Measurements from ENCODE around the gene KLRC4.
A peak's percentile ranks its signal among the peaks of the same experiment; 100 is the strongest.
"Not testable (repeated sequence)": the region's sequence is repeated elsewhere in the genome, so short reads cannot be mapped to it uniquely, and the experiment has no call there.

KLRC4 gene, protein sequence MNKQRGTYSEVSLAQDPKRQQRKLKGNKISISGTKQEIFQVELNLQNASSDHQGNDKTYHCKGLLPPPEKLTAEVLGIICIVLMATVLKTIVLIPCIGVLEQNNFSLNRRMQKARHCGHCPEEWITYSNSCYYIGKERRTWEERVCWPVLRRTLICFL

DNA sequence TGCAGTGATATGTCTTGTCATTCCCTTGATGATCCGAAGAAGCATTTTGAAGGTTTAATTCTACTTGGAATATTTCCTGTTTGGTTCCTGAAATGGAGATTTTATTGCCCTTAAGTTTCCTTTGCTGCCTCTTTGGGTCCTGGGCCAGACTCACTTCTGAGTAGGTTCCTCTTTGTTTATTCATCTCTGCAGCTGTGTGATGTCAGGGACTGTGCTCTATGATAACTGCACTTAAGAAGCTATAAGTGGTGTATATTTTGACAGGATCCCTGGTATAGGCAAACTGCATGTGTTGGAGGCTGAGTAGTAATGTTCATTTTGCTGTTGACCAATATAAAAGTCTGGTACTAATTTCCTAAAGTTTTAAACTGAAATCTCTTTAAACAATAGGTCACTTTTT is at the start of gene KLRC4:
TSS of gene KLRC4 (minus strand) at position 366 of the 400 bp plus-strand sequence. CDS start at position 184, 182 bp downstream.
- DNase-seq (ENCODE audit: low read depth) = no peak

DNA sequence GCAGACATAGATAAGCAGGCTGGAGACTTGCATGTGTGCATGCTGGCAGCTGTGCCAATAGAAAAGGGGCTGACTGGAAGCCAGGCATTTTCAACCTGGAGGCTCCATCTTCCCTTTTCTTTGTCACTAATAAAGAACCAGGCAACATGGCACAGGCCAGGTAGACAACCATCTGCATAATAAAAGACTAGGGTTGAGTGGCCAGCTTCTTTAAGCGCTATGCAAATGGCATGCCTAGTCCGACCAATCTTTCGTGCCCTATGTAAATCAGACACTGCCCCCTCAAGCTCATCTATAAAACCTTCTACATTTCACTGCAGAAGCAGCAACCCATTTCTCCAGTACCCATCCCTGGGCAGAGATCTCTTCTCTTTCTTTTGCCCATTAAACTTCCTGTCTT is 48.2 kb upstream of the KLRC4 start:
- DNase-seq (ENCODE audit: low read depth) = no peak

DNA sequence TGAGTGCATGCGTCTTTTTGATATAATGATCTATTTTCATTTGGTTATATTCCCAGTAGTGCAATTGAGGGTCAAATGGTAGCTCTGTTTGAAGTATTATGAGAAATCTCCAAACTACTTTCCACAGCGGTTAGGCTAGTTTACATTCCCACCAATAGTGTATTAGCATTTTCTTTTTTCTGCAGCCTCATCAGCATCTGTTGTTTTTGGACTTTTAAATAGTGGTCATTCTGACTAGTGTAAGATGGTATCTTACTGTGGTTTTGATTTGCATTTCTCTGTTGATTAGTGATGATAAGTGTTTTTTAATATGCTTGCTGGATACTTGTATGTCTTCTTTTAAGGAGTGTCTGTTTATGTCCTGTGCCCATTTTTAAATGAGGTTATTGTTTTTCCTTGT is 47.3 kb upstream of the KLRC4 start:
- DNase-seq (ENCODE audit: low read depth) = no peak

DNA sequence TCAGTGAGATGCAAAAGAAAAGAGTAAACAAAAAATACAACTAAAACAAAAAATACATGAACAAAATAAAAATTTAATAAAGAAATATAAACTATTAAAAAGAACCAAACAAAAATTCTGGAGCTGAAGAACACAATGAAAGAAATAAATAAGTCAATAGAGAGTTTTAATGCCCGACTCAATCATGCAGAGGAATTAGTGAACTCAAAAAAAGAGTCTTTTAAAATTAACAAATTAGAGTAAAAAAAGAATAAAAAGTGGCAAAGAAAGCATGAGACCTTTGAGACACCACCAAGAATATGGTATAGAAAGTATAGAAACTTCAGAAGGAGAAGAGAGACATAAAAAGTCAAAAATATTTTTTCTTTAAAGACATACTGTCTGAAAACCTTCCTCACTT is 46.2 kb upstream of the KLRC4 start:
- DNase-seq (ENCODE audit: low read depth) = no peak

DNA sequence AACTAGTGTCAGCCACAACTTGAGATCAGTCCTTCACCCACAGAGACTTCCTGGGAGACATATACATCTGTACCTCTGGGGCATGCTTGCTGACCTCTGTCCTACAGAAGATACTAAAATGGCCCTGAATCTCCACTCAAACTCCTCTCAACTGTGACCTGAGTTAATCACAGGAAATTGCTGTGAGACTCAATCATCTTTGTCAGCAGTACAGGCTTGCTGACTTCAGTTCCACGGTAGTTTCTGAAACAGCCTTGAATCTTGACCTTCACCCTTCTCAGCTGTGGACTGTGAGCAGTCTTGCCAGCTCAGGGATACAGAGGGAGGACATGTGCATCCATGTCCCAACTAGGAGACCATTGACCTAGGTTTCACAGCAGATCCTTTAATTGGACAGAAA is 45.0 kb upstream of the KLRC4 start:
- DNase-seq (ENCODE audit: low read depth) = no peak

DNA sequence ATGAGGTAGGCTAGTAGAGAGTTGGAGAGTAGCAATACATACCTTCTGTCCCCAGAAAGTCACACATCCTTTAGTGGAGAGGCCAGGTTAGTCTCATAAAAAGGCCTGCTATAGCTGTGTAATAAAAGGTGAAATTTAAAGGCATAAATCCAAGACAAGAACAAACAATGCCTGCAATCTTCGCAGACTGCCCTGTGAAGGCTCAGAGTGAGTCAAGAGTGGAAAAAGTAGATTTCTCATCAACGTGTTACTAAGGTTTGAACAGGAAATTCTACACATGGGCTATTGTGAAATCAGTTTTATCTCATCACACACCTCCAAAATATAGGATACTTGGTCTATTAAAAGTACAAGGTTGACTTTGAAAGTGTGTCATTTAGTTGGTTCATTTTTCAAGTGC is 43.6 kb upstream of the KLRC4 start, which contains the start of gene KLRC1:
TSS of gene KLRC1 (minus strand) at position 222 of the 400 bp plus-strand sequence. CDS start 2,221 bp downstream, outside the sequence.
- DNase-seq (ENCODE audit: low read depth) = no peak

DNA sequence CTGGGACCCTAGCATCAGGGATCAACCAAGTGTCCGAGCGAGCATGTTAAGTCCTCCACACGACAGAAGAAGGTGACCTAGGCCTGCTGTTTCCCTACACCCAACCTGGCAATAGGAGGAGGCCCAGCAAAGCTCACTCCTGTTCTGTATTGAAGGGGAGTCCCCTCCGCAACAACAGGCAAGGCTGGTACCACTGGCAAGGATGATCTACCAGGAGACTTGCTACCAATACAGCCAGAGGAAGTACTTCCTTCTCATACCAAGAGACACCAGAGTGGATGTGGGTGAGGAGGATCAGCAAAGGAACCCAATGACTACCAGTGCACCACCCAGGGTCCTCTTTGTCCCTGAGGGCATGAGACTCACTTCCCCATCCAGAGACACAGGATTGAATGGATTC is 38.7 kb upstream of the KLRC4 start:
- DNase-seq (ENCODE audit: low read depth) = no peak

DNA sequence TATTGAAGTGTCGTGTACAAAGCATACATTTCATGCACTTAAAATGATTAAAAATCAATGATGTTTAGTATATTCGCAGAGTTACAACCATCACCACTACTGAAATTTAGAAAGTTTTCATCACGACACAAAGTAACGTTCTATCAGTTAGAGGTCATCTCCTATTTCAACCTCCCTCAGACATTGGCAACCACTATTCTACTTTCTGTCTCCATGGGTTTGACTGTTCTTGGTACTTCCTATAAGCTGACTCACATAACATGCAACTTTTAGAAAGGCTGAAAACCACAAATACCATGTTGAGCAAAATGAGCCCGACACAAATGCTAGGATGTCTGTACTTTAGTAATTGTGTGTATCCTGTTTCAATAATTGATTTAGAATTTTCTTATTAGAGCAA is 36.5 kb upstream of the KLRC4 start:
- not testable (repeated sequence) for DNase-seq (ENCODE audit: low read depth)

DNA sequence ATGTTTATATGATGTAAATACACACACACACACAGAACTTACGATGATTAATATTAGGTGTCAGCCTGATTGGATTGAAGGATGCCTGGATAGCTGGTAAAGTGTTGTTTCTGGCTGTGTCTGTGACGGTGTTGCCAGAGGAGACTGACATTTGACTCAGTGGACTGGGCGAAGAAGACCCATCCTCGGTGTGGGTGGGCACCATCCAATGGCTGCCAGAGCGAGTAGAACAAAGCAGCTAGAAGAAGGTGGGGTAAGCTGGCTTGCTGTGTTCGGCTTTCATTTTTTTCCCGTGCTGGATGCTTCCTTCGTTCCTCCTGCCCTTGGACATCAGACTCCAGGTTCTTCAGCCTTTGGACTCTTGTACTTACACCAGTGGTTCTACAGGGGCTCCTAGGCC is 31.6 kb upstream of the KLRC4 start:
- not testable (repeated sequence) for DNase-seq (ENCODE audit: low read depth)

DNA sequence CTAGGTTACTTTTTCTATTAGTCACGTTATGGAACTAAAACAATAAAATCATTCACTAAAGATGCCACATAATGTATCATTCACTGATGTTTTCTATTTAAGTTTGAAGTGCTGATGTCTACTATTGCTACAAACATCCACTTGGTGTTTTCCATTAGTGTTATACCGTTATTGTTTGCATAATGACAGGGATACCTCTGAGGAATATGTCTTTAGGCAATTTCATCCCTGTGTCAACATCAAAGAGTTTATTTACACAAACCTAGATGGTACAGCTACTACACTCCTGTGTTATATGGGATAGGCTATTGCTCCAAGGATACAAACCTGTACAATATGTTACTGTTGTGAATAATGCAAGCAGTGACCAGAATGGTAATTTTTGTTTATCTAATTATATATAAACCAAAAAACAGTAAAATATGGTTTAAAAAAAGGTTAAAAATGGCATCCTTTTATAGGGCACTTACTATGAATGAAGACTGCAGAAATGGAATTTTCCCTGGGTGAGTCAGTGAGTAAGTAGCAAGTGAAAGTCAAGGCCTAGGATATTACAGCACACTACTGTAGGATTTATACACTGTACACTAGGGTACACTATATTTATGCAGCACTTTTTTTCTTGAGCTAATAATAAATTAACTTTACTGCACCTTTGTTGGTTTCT is 30.2 kb upstream of the KLRC4 start:
- DNase-seq (ENCODE audit: low read depth) = not testable (repeated sequence)

DNA sequence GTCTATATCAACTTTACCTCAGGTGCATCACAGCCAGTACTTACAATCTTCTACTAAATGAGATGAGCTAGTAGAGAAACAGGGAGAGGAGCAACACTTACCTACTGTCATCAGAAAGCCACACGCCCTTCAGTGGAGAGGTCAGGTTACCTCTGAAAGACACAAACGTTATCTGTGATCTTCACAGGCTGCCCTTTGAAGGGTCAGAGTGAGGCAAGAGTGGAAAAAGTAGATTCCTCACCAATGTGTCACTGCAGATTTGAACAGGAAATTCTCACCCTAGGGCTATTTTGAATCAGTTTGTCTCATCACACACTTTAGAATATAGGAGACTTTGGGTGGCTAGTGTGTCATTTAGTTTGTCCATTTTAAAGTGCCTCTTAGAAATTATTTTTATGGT is 28.0 kb upstream of the KLRC4 start:
- not testable (repeated sequence) for DNase-seq (ENCODE audit: low read depth)

DNA sequence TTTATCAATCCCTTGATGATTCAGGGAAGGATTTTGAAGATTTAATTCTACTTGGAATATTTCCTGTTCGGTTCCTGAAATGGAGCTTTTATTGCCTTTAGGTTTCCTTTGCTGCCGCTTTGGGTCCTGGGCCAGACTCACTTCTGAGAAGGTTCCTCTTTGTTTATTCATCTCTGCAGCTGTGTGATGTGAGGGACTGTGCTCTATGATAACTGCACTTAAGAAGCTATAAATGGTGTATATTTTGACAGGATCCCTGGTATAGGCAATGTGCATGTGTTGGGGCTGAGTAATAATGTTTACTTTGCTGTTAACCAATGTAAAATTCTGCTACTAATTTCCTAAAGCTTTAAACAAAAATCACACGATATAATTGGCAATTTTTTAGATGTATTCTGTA is 26.3 kb upstream of the KLRC4 start, which contains the start of gene KLRC2:
TSS of gene KLRC2 (minus strand) at position 195 of the 400 bp plus-strand sequence. CDS start at position 171, 24 bp downstream.
- peak; percentile 42 for DNase-seq (ENCODE audit: low read depth)

DNA sequence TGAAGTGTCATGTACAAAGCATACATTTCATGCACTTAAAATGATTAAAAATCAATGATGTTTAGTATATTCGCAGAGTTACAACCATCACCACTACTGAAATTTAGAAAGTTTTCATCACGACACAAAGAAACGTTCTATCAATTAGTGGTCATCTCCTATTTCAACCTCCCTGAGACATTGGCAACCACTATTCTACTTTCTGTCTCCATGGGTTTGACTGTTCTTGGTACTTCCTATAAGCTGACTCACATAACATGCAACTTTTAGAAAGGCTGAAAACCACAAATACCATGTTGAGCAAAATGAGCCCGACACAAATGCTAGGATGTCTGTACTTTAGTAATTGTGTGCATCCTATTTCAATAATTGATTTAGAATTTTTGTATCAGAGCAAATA is 21.1 kb upstream of the KLRC4 start:
- DNase-seq (ENCODE audit: low read depth) = not testable (repeated sequence)

DNA sequence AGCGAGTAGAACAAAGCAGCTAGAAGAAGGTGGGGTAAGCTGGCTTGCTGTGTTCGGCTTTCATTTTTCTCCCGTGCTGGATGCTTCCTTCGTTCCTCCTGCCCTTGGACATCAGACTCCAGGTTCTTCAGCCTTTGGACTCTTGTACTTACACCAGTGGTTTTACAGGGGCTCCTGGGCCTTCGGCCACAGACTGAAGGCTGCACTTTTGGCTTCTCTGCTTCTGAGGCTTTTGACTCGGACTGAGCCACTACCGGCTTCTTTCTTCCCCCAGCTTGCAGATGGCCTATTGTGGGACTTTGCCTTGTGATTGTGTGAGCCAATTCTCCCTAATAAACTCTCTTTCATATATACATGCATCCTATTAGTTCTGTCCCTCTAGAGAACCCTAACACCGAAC is 16.4 kb upstream of the KLRC4 start:
- not testable (repeated sequence) for DNase-seq (ENCODE audit: low read depth)

DNA sequence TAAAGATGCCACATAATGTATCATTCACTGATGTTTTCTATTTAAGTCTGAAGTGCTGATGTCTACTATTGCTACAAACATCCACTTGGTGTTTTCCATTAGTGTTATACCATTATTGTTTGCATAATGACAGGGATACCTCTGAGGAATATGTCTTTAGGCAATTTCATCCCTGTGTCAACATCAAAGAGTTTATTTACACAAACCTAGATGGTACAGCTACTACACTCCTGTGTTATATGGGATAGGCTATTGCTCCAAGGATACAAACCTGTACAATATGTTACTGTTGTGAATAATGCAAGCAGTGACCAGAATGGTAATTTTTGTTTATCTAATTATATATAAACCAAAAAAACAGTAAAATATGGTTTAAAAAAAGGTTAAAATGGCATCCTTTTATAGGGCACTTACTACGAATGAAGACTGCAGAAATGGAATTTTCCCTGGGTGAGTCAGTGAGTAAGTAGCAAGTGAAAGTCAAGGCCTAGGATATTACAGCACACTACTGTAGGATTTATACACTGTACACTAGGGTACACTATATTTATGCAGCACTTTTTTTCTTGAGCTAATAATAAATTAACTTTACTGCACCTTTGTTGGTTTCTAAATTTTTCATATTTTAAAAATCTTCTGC is 14.8 kb upstream of the KLRC4 start:
- not testable (repeated sequence) for DNase-seq (ENCODE audit: low read depth)

DNA sequence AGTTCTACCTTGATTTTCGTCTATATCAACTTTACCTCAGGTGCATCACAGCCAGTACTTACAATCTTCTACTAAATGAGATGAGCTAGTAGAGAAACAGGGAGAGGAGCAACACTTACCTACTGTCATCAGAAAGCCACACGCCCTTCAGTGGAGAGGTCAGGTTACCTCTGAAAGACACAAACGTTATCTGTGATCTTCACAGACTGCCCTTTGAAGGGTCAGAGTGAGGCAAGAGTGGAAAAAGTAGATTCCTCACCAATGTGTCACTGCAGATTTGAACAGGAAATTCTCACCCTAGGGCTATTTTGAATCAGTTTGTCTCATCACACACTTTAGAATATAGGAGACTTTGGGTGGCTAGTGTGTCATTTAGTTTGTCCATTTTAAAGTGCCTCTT is 12.6 kb upstream of the KLRC4 start:
- not testable (repeated sequence) for DNase-seq (ENCODE audit: low read depth)

DNA sequence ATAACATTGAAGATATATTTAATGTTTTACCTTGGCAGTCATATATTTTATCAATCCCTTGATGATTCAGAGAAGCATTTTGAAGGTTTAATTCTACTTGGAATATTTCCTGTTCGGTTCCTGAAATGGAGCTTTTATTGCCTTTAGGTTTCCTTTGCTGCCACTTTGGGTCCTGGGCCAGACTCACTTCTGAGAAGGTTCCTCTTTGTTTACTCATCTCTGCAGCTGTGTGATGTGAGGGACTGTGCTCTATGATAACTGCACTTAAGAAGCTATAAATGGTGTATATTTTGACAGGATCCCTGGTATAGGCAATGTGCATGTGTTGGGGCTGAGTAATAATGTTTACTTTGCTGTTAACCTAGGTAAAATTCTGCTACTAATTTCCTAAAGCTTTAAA is 10.8 kb upstream of the KLRC4 start, which contains the start of gene KLRC3:
TSS of gene KLRC3 (minus strand) at position 262 of the 400 bp plus-strand sequence. CDS start at position 217, 45 bp downstream.
- not testable (repeated sequence) for DNase-seq (ENCODE audit: low read depth)

DNA sequence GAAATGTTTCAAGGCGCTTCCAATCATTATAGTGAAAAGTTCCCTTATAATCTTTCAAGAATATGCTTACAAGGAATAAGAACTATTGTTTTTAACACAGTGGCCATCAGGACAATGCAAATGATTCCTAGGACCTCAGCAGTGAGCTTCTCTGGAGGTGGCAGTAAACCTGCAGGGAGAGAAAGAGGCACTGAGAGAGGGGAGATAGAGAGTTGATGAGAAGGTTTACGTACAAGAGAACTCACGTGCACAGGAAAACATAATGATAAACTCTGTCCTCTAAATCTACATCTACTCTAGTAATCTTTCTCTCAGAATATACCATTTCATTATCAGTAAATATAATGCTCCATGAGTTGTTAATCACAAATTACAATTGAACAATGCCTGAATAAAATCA is 715 bp downstream of the KLRC4 start:
- DNase-seq (ENCODE audit: low read depth) = no peak

DNA sequence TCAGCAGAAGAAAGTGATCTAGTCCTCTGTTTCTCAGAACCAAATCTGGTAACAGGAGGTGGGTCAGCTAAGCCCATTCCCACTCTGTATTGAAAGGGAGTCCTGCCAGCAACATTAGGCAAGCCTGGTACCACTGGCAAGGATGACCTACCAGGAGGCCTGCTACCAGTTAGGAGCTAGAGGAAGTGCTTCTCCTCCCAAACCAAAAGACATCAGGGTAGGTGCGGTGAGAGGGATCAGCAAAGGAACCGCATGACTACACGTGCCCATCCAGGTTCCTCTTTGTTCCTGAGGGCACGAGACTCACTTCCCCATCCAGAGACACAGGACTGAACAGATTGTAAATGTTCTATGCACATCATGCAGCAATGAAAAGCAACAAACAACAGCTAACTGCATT is 2.8 kb downstream of the KLRC4 start:
- DNase-seq (ENCODE audit: low read depth) = no peak

DNA sequence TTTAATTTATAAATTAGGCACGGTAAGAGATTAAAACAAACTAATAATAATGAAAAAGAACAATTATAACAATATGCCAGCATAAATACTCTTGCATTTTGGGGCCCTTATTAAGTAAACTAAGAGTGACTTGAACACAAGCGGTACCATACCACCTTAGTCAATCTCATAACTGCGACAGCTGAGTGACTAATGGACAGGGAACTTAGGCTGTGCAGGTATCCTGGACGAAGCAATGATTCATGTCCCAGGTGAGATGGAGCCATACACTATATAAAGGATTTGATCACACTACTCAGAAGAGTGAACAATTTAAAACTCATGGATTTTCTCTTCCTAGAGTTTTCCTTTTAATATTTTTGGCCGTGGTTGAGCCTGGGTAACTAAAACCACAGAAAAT is 4.3 kb downstream of the KLRC4 start:
- no peak for DNase-seq (ENCODE audit: low read depth)

DNA sequence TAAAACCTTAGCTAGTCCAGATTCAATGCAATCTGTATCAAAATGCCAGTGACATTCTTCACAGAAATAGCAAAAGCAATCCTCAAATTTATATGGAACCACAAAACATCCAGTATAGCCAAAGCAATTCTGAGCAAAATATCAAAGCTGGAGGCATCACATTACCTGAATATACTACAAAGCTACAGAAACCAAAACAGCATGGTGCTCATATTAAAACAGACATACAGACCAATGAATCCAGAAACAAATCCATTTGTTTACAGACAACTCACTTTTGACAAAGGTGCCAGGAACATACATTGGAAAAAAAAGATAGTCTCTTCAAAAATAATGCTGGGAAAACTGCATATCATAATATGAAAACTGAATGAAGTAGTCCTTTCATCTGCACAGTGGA is 4.8 kb downstream of the KLRC4 start:
- no peak for DNase-seq (ENCODE audit: low read depth)

DNA sequence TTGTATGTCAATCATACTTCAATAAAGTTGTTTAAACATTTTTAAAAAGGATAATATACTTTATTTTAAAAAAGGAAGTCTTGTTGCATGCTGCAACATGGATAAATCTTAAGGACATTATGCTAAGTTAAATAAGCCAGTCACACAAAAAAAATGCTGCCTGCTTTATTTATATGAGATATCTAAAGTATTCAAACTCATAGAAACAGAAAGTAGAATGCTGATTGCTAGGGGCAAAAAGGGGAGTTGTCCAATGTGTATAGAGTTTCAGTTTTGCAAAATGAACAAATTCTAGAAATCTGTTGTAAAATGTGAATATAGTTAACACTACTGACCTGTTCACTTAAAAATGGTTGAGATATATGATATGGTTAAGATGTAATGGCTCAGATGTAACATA is 8.7 kb downstream of the KLRC4 start:
- no peak for DNase-seq (ENCODE audit: low read depth)

DNA sequence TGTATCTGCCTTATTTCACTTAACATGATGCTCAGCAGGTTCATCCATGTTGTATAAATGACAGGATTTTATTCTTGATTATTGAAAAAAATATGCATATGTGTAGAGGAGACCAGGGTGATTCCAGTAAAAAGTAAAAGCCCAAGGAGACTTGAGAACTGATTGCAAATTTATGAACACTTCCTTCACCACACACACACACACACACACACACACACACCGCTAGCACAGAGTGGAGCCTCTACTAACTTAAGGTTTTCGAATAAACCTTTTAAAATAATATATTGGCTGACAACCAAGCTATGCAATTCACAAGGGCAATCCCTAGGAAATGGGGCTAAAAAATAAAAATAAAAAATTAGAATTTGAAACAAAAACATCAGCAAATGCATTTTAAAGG is 11.4 kb downstream of the KLRC4 start:
- DNase-seq (ENCODE audit: low read depth) = no peak

All from non-pigmented ciliary epithelial cell (primary cell).